Colonic mucosa (tissue), 4 donors: ENCODE data around the gene SLC25A25. TPM values are rescaled to one million over a fixed set of nuclear protein-coding genes. Genes with fewer than 3 reads are reported as not detected.

Experiments
- DNase-seq: peaks from one replicate; pipeline ENCODE4 v3.0.0-alpha.2; 2020
- H3K27ac ChIP-seq: fragments of 200-600 bp; one replicate; pipeline ENCODE4 v1.8.0; 2021
- H3K27me3 ChIP-seq: fragments of 200-600 bp; one replicate; pipeline ENCODE4 v1.8.0; 2021
- H3K36me3 ChIP-seq: fragments of 200-600 bp; one replicate; pipeline ENCODE4 v1.8.0; 2021
- H3K4me1 ChIP-seq: fragments of 200-600 bp; one replicate; pipeline ENCODE4 v1.8.0; 2021; ENCODE audit warnings: mild to moderate bottlenecking
- H3K4me3 ChIP-seq: fragments of 200-600 bp; one replicate; pipeline ENCODE4 v1.8.0; 2021
- H3K9ac ChIP-seq, 2 donors: one replicate each; pipeline ENCODE4 v1.7.0; 2013; ENCODE audit warnings: control low read depth in 2 of 2, low read depth in 2 of 2, low read length in 2 of 2
- H3K9me3 ChIP-seq: fragments of 200-600 bp; one replicate; pipeline ENCODE4 v1.8.0; 2021
- intact Hi-C: fragments of 100-400 bp; cut with DNase I; formaldehyde crosslinking; loops from one replicate; pipeline ENCODE4 v1.14.1; 2022
- total RNA-seq, 2 donors: library from RNA; stranded (reverse); fragmentation: NEBNext Ultra II Directional in 1 of 2; extraction: Animal tissue kit (Norgen Biotek cat#: 25700) in 1 of 2; gene quantifications; one replicate each; pipeline ENCODE4 v1.2.1, GENCODE V29; 2021
- TF ChIP-seq, protein P1 (sequence below): fragments of 200-600 bp; IDR thresholded peaks from one replicate; pipeline ENCODE4 v1.8.0; 2022; ENCODE audit warnings: antibody characterized with exemption, mild to moderate bottlenecking
- donor health status: healthy.
- donor health status: DM: no; HTN: no; CAD: no.
- donor health status: DM: no; HTN: no; CAD: no.

SLC25A25 gene
- total RNA-seq, 2 donors from 2014 or later: 12.3 to 19.7 TPM

DNA sequence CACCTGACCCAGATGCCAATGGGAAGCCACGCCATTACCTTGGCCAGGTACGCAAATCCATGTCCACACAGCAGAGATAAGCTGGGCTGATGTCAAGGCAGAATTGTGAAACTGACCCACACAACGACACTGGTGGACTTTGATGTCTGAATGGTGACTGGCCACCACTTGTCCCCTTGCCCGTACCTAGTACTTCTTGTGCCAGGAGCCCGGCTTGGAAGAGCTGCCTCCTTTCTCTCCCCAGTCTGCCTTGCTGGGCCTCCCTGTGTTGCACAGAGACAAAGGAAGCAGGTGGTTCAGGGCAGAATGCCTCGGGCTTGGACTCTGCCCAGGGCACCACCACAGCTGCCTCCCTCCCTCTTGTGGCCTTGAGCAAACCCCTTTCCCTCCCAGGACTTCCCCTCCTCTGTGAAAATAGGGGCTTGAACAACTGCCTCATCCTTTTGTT, 36.2 kb downstream of the SLC25A25 start:
- intact Hi-C loops: no loop called here
- Histone ChIP-seq H3K9ac (peak overlapping the region; percentile 37 to 57), H3K27ac (peak overlapping the region; percentile 46), H3K4me3 (no peak overlapping the region), H3K36me3 (peaks cover 27% of the 10 kb centered on the region), H3K27me3 (no peaks in the 10 kb centered on the region), H3K9me3 (no peaks in the 10 kb centered on the region), H3K4me1 (peaks cover 24% of the 10 kb centered on the region)
- TF ChIP-seq, protein P1, sequence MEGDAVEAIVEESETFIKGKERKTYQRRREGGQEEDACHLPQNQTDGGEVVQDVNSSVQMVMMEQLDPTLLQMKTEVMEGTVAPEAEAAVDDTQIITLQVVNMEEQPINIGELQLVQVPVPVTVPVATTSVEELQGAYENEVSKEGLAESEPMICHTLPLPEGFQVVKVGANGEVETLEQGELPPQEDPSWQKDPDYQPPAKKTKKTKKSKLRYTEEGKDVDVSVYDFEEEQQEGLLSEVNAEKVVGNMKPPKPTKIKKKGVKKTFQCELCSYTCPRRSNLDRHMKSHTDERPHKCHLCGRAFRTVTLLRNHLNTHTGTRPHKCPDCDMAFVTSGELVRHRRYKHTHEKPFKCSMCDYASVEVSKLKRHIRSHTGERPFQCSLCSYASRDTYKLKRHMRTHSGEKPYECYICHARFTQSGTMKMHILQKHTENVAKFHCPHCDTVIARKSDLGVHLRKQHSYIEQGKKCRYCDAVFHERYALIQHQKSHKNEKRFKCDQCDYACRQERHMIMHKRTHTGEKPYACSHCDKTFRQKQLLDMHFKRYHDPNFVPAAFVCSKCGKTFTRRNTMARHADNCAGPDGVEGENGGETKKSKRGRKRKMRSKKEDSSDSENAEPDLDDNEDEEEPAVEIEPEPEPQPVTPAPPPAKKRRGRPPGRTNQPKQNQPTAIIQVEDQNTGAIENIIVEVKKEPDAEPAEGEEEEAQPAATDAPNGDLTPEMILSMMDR: no peak
- DNase-seq: peak; percentile 84

DNA sequence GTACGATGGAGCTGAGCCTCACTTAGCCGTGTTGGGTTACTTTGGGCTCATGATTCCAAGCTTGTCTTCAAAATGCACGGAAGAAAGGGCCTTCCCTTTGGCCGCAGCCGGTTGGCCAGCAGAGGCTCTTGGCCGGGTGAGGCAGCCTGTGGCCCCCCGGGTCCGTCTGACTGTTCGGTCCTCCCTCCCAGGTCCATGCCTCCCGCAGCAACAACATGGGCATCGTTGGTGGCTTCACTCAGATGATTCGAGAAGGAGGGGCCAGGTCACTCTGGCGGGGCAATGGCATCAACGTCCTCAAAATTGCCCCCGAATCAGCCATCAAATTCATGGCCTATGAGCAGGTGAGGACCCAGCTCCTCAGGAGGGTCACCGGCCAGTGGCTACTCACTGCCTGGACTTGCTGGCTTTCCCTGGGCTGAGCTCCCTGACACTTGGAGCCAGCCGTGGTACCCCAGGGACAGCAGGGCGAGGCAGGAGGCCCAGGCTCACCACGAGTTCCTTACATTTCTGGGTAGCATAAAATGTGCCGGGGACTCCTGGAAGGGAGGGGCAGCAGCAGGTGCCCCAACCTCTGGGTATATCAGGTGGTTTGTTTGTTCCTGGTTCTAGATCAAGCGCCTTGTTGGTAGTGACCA, 37.6 kb downstream of the SLC25A25 start:
- TF ChIP-seq, protein P1: no peak
- no peak for DNase-seq
- intact Hi-C loops: no loop called here
- H3K27me3 ChIP-seq: no peaks in the 10 kb centered on the region
- peak overlapping the region; percentile 8 for H3K27ac ChIP-seq
- H3K4me3 ChIP-seq: no peak overlapping the region
- H3K36me3 ChIP-seq: peaks cover 27% of the 10 kb centered on the region
- H3K4me1 ChIP-seq: peaks cover 16% of the 10 kb centered on the region
- H3K9ac ChIP-seq: peak overlapping the region; percentile 18 to 61
- H3K9me3 ChIP-seq: no peaks in the 10 kb centered on the region

DNA sequence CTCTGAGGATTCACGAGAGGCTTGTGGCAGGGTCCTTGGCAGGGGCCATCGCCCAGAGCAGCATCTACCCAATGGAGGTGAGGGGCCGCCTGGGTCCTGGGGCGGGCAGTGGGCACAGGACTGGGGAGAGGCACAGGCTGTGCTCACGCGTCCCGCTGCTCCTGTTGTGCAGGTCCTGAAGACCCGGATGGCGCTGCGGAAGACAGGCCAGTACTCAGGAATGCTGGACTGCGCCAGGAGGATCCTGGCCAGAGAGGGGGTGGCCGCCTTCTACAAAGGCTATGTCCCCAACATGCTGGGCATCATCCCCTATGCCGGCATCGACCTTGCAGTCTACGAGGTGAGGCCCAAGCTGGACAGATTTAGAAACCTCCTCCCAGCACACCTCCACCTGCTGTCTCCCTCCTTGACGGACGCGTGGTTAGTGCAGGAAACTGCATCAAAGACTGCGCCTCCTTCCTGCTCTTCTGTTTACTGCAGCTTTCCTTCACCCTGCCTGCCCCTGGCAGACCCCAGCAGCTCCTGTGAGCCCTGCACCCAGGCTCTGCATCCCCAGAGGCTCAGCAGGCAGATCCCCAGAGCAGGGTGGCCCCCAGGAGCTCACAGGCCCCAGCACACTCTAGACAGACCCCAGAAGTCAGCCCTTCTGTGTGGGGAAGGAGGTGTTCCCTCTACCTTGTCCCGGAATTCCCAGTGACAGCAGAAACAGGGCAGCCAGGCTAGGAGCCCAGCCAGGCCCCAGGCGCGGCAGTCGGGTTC, 38.3 kb downstream of the SLC25A25 start:
- peaks cover 24% of the 10 kb centered on the region for H3K36me3 ChIP-seq
- TF ChIP-seq, protein P1: no peak
- no peak overlapping the region for H3K4me3 ChIP-seq
- H3K9me3 ChIP-seq: no peaks in the 10 kb centered on the region
- H3K27me3 ChIP-seq: no peaks in the 10 kb centered on the region
- peak overlapping the region; percentile 8 for H3K27ac ChIP-seq
- peaks cover 16% of the 10 kb centered on the region for H3K4me1 ChIP-seq
- DNase-seq: no peak
- peak overlapping the region; percentile 18 to 61 for H3K9ac ChIP-seq
- intact Hi-C loops: no loop called here

DNA sequence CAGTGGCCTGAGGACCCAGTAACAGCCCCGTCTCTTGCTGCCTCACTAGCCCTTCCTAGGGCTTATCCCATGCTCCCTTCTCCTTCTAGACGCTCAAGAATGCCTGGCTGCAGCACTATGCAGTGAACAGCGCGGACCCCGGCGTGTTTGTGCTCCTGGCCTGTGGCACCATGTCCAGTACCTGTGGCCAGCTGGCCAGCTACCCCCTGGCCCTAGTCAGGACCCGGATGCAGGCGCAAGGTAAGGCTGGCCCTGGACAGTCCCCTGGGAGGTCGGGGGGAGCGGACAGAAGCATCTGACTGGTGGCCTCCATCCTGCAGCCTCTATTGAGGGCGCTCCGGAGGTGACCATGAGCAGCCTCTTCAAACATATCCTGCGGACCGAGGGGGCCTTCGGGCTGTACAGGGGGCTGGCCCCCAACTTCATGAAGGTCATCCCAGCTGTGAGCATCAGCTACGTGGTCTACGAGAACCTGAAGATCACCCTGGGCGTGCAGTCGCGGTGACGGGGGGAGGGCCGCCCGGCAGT, 39.0 kb downstream of the SLC25A25 start:
- no peak for DNase-seq
- intact Hi-C loops: no loop called here
- H3K27me3 ChIP-seq: no peaks in the 10 kb centered on the region
- H3K4me3 ChIP-seq: no peak overlapping the region
- H3K9me3 ChIP-seq: no peaks in the 10 kb centered on the region
- TF ChIP-seq, protein P1: no peak
- peaks cover 16% of the 10 kb centered on the region for H3K4me1 ChIP-seq
- no peak overlapping the region for H3K27ac ChIP-seq
- H3K9ac ChIP-seq: peak overlapping the region in 1 of 2 donors; percentile 61
- peaks cover 23% of the 10 kb centered on the region for H3K36me3 ChIP-seq

DNA sequence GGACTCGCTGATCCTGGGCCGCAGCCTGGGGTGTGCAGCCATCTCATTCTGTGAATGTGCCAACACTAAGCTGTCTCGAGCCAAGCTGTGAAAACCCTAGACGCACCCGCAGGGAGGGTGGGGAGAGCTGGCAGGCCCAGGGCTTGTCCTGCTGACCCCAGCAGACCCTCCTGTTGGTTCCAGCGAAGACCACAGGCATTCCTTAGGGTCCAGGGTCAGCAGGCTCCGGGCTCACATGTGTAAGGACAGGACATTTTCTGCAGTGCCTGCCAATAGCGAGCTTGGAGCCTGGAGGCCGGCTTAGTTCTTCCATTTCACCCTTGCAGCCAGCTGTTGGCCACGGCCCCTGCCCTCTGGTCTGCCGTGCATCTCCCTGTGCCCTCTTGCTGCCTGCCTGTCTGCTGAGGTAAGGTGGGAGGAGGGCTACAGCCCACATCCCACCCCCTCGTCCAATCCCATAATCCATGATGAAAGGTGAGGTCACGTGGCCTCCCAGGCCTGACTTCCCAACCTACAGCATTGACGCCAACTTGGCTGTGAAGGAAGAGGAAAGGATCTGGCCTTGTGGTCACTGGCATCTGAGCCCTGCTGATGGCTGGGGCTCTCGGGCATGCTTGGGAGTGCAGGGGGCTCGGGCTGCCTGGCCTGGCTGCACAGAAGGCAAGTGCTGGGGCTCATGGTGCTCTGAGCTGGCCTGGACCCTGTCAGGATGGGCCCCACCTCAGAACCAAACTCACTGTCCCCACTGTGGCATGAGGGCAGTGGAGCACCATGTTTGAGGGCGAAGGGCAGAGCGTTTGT, 39.6 kb downstream of the SLC25A25 start:
- no peak for DNase-seq
- peaks cover 16% of the 10 kb centered on the region for H3K4me1 ChIP-seq

More for the DNA sequence above, 39.6 kb downstream of the SLC25A25 start:
- no peak overlapping the region for H3K4me3 ChIP-seq
- intact Hi-C loops: no loop called here
- no peaks in the 10 kb centered on the region for H3K27me3 ChIP-seq
- TF ChIP-seq, protein P1: no peak
- H3K36me3 ChIP-seq: peaks cover 18% of the 10 kb centered on the region
- H3K9me3 ChIP-seq: no peaks in the 10 kb centered on the region
- peak overlapping the region; percentile 59 for H3K27ac ChIP-seq
- H3K9ac ChIP-seq: peak overlapping the region in 1 of 2 donors; percentile 34
